Adrenal gland (tissue), 12 donors: Measurements from ENCODE around the gene COL18A1. TPM values are rescaled to one million over a fixed set of nuclear protein-coding genes. Genes with fewer than 3 reads are reported as not detected.

Experiments used
- DNase-seq, 7 donors: peaks; one replicate each; pipeline ENCODE4 v3.0.0-alpha.2; 2019 to 2020
- H3K27ac ChIP-seq, 5 donors: fragments of 200-600 bp; sonication (generic) in 4 of 5; 1 replicate in 3 of 5; 2 replicates in 2 of 5; pipeline versions ENCODE4 v1.5.1 to v1.8.0; 2016 to 2020; ENCODE audit warnings: mild to moderate bottlenecking in 1 of 5
- H3K27me3 ChIP-seq: fragments of 200-600 bp; 2 replicates; pipeline ENCODE4 v1.8.0; 2021
- H3K36me3 ChIP-seq, 2 donors: fragments of 200-600 bp; replicated peaks in 1 of 2; 1 replicate in 1 of 2; 2 replicates in 1 of 2; pipeline versions ENCODE4 v1.5.1 to v1.8.0; 2018 to 2022
- H3K4me1 ChIP-seq, 2 donors: fragments of 200-600 bp; replicated peaks in 1 of 2; 1 replicate in 1 of 2; 2 replicates in 1 of 2; pipeline versions ENCODE4 v1.5.1 to v1.8.0; 2018 to 2021
- H3K4me3 ChIP-seq, 4 donors: fragments of 200-600 bp; sonication (generic) in 3 of 4; one replicate each; pipeline ENCODE4 v1.5.1; 2016 to 2018
- H3K9me3 ChIP-seq, 3 donors: fragments of 200-600 bp; sonication (generic) in 1 of 3; replicated peaks in 1 of 3; 1 replicate in 2 of 3; 2 replicates in 1 of 3; pipeline versions ENCODE4 v1.5.1 to v1.8.0; 2016 to 2021
- CTCF ChIP-seq, 6 experiments: fragments of 450-650 bp in 4 of 6; fragments of 200-600 bp in 2 of 6; sonication (generic) in 1 of 6; IDR thresholded peaks; 1 replicate in 5 of 6; 2 replicates in 1 of 6; pipeline versions ENCODE4 v1.5.1 to v1.8.0; 2016 to 2021; ENCODE audit warnings: antibody characterized with exemption in 6 of 6, mild to moderate bottlenecking in 2 of 6, moderate library complexity in 1 of 6
- POLR2A ChIP-seq, 2 donors: fragments of 450-650 bp; IDR thresholded peaks; one replicate each; pipeline ENCODE4 v1.6.1; 2017; ENCODE audit warnings: antibody characterized with exemption in 2 of 2, mild to moderate bottlenecking in 2 of 2, moderate library complexity in 1 of 2
- WGBS, 4 donors: extraction: QIAGEN DNeasy Blood & Tissue Kit in 2 of 4; methylation state at CpG; one replicate each; pipeline versions ENCODE4 v1.1.5 to v1.1.7; 2013 to 2017; 5-methylcytosine and 5-hydroxymethylcytosine counted together
- intact Hi-C, 2 donors: fragments of 100-400 bp; cut with DNase I; formaldehyde crosslinking; loops; one replicate each; pipeline versions ENCODE4 v1.14.1 to v1.15.0; 2022 to 2023
- polyA plus RNA-seq, 3 donors: library from polyadenylated mRNA; stranded (reverse); fragments of 200-250 nt in 2 of 3; fragments of 350-450 nt in 1 of 3; fragmentation: Illumina TruSeq in 1 of 3; extraction: RNeasy Lipid Tissue Mini Kit (QIAGEN cat#74804) in 1 of 3; gene quantifications; one replicate each; pipeline ENCODE4 v1.2.3, GENCODE V29; 2013 to 2014
- total RNA-seq, 9 donors: library from RNA; depleted of rRNA in 4 of 9; stranded (reverse); fragments of >200 nt in 4 of 9; fragments of 120-200 nt in 1 of 9; fragmentation: NEBNext Ultra II Directional in 1 of 9; extraction: Animal tissue kit (Norgen Biotek cat#: 25700) in 1 of 9; gene quantifications; one replicate each; pipeline versions ENCODE4 v1.1.0 to v1.2.4, GENCODE V29; 2013 to 2023
- donor health status: healthy with polysubstance abuse.
- donor health status: Bipolar disorder and iron deficiency.
- donor health status: DM: yes; HTN: yes; CAD: no.
- donor health status: DM: no; HTN: no; CAD: no.
- donor health status: DM: no; HTN: no; CAD: no.
- donor health status: DM: yes; HTN: yes; CAD: no.

The COL18A1 gene
- total and polyA plus RNA-seq, 12 donors: 10.9 to 244 (median 141) TPM

- Histone ChIP-seq H3K9me3 (no peaks in the 10 kb centered on the region), H3K27me3 (no peaks in the 10 kb centered on the region), H3K36me3 (no peaks in the 10 kb centered on the region), H3K27ac (no peak overlapping the region), H3K4me3 (no peak overlapping the region), H3K4me1 (peaks cover 0 to 4% of the 10 kb centered on the region in 2 donors)
- 87 to 95% (median 89%) methylated on average over 7 to 14 of the region's 14 CpGs for WGBS, 4 donors
- intact Hi-C loops: loop anchor here (2.0 to 5.0 kb wide), 4 partner anchors 37 to 265 kb away; no protein-coding TSS in a partner anchor
- TF ChIP-seq POLR2A (IDR thresholded peaks at IDR 0.05): no peak
- TF ChIP-seq CTCF (IDR thresholded peaks at IDR 0.05): no peak
- peak in 2 of 7 donors; percentile 13 to 21 for DNase-seq
Observed at GRCh38 chr21:45557616-45558043, 152.7 kb downstream of the COL18A1 start.

- 87 to 93% (median 89%) methylated on average over 15 to 26 of the region's 26 CpGs for WGBS, 4 donors
- peak in 4 of 7 donors; percentile 12 to 48 (median 15) for DNase-seq
Observed at GRCh38 chr21:45558044-45558721, 153.2 kb downstream of the COL18A1 start.

GRCh38 chr21:45559216-45560105 is 154.5 kb downstream of the COL18A1 start:
- intact Hi-C loops: loop anchor here (5.0 kb wide), 3 partner anchors 38 to 263 kb away; no protein-coding TSS in a partner anchor
- Histone ChIP-seq H3K4me1 (peaks cover 0 to 4% of the 10 kb centered on the region in 2 donors), H3K36me3 (no peaks in the 10 kb centered on the region), H3K9me3 (no peaks in the 10 kb centered on the region), H3K27me3 (no peaks in the 10 kb centered on the region), H3K27ac (no peak overlapping the region), H3K4me3 (no peak overlapping the region)
- peak in 3 of 7 donors; percentile 9 to 41 (median 14) for DNase-seq
- WGBS, 4 donors: 83 to 90% (median 84%) methylated on average over 22 to 29 of the region's 29 CpGs
- TF ChIP-seq CTCF (IDR thresholded peaks at IDR 0.05) (no peak), POLR2A (IDR thresholded peaks at IDR 0.05) (no peak)

More at GRCh38 chr21:45558044-45558721, 153.2 kb downstream of the COL18A1 start:
- TF ChIP-seq CTCF (IDR thresholded peaks at IDR 0.05) (no peak), POLR2A (IDR thresholded peaks at IDR 0.05) (no peak)
- Histone ChIP-seq H3K27me3 (no peaks in the 10 kb centered on the region), H3K4me1 (peaks cover 0 to 4% of the 10 kb centered on the region in 2 donors), H3K4me3 (no peak overlapping the region), H3K27ac (no peak overlapping the region), H3K9me3 (no peaks in the 10 kb centered on the region), H3K36me3 (no peaks in the 10 kb centered on the region)
- intact Hi-C loops: loop anchor here (5.0 kb wide), 3 partner anchors 39 to 264 kb away; no protein-coding TSS in a partner anchor
